Measurements from ENCODE around the gene DEAF1. TPM values are rescaled to one million over a fixed set of nuclear protein-coding genes. Genes with fewer than 3 reads are reported as not detected.

DEAF1 gene
- total RNA-seq, 4 donors from 2014 or later, result 61.8 to 103 (median 87.6) TPM

GRCh38 chr11:659532-660085, 35.4 kb downstream of the DEAF1 start:
- Histone ChIP-seq H3K27ac (no peak overlapping the region), H3K4me1 (no peaks in the 10 kb centered on the region), H3K27me3 (no peaks in the 10 kb centered on the region), H3K9me3 (no peaks in the 10 kb centered on the region), H3K4me3 (replicated peaks in 1 of 3) (no peak overlapping the region), H3K36me3 (peaks cover 0 to 12% of the 10 kb centered on the region in 2 donors)
- intact Hi-C loops (cut with DNase I), result loop anchor here (10.0 kb wide), 1 partner anchor 65 kb away; no protein-coding TSS in a partner anchor
- no peak for DNase-seq
- WGBS, 2 donors, result 97% methylated on average over 14 to 15 of the region's 16 CpGs
- TF ChIP-seq POLR2A (IDR thresholded peaks at IDR 0.05), result no peak
- no peak for TF ChIP-seq CTCF (IDR thresholded peaks at IDR 0.05)

- no peaks in the 10 kb centered on the region for H3K27me3 ChIP-seq
- no peaks in the 10 kb centered on the region for H3K4me1 ChIP-seq
- H3K36me3 ChIP-seq, result peaks cover 5 to 6% of the 10 kb centered on the region in 2 donors
- no peak for DNase-seq
- WGBS, 2 donors, result 91 to 92% methylated on average over 12 to 14 of the region's 14 CpGs
- H3K27ac ChIP-seq, result no peak overlapping the region
- H3K9me3 ChIP-seq, result no peaks in the 10 kb centered on the region
- TF ChIP-seq CTCF (IDR thresholded peaks at IDR 0.05) (no peak), POLR2A (IDR thresholded peaks at IDR 0.05) (no peak)
- no peak overlapping the region for H3K4me3 ChIP-seq (replicated peaks in 1 of 3)
- intact Hi-C loops (cut with DNase I), result no loop called here
Observed at GRCh38 chr11:657691-658126, 37.3 kb downstream of the DEAF1 start.

- H3K27ac ChIP-seq, result no peak overlapping the region
- no peaks in the 10 kb centered on the region for H3K4me1 ChIP-seq
- H3K4me3 ChIP-seq (replicated peaks in 1 of 3), result no peak overlapping the region
- no peak for DNase-seq
- 89 to 93% methylated on average over 7 of the region's 7 CpGs for WGBS, 2 donors
- TF ChIP-seq POLR2A (IDR thresholded peaks at IDR 0.05), result no peak
- TF ChIP-seq CTCF (IDR thresholded peaks at IDR 0.05), result no peak
- intact Hi-C loops (cut with DNase I), result no loop called here
- H3K27me3 ChIP-seq, result no peaks in the 10 kb centered on the region
- H3K36me3 ChIP-seq, result peaks cover 5 to 6% of the 10 kb centered on the region in 2 donors
- H3K9me3 ChIP-seq, result no peaks in the 10 kb centered on the region
Observed at GRCh38 chr11:656866-657265, 38.2 kb downstream of the DEAF1 start.

- WGBS, 2 donors, result 94% methylated on average over 9 to 14 of the region's 14 CpGs
- Histone ChIP-seq H3K36me3 (peaks cover 5 to 6% of the 10 kb centered on the region in 2 donors), H3K4me3 (replicated peaks in 1 of 3) (no peak overlapping the region)
Observed at GRCh38 chr11:656426-656825, 38.6 kb downstream of the DEAF1 start.

More at GRCh38 chr11:656426-656825, 38.6 kb downstream of the DEAF1 start:
- Histone ChIP-seq H3K9me3 (no peaks in the 10 kb centered on the region), H3K27ac (no peak overlapping the region), H3K4me1 (no peaks in the 10 kb centered on the region), H3K27me3 (no peaks in the 10 kb centered on the region)
- no peak for DNase-seq
- intact Hi-C loops (cut with DNase I), result no loop called here
- TF ChIP-seq CTCF (IDR thresholded peaks at IDR 0.05), result no peak
- no peak for TF ChIP-seq POLR2A (IDR thresholded peaks at IDR 0.05)
